Loucy (cell line): ENCODE results near the gene TMEM114.

ENCODE experiments used
- H2AFZ ChIP-seq: fragments of 200-600 bp; sonication (generic); 2 replicates; pipeline ENCODE4 v1.6.0; 2016; ENCODE audit warnings: antibody characterized with exemption, mild to moderate bottlenecking, low read length, moderate library complexity
- H3F3A ChIP-seq: fragments of 200-600 bp; 2 replicates; pipeline ENCODE4 v1.6.0; 2016; ENCODE audit warnings: antibody characterized with exemption, low read depth, mild to moderate bottlenecking
- H3K27me3 ChIP-seq: fragments of 200-600 bp; sonication (generic); 2 replicates; pipeline ENCODE4 v1.6.1; 2014; ENCODE audit warnings: low read length, mild to moderate bottlenecking; ENCODE audit not compliant: insufficient read depth, poor library complexity, severe bottlenecking
- H3K36me3 ChIP-seq: fragments of 200-600 bp; sonication (generic); 2 replicates; pipeline ENCODE4 v1.6.1; 2016; ENCODE audit warnings: low read length; ENCODE audit not compliant: insufficient read depth
- H3K4me1 ChIP-seq: fragments of 200-600 bp; sonication (generic); 2 replicates; pipeline ENCODE4 v1.5.1; 2014; ENCODE audit warnings: low read length, mild to moderate bottlenecking; ENCODE audit not compliant: insufficient read depth, poor library complexity, severe bottlenecking
- H3K4me2 ChIP-seq: fragments of 200-600 bp; sonication (generic); 2 replicates; pipeline ENCODE4 v1.6.0; 2014; ENCODE audit warnings: antibody characterized with exemption, low read length, low read depth, mild to moderate bottlenecking; ENCODE audit not compliant: poor library complexity, severe bottlenecking
- H3K4me3 ChIP-seq: fragments of 200-600 bp; sonication (generic); 2 replicates; pipeline ENCODE4 v1.5.1; 2014; ENCODE audit warnings: low read length, mild to moderate bottlenecking, mixed read lengths; ENCODE audit not compliant: poor library complexity, severe bottlenecking
- H3K79me2 ChIP-seq: fragments of 200-600 bp; sonication (generic); 2 replicates; pipeline ENCODE4 v1.6.1; 2014; ENCODE audit warnings: low read length; ENCODE audit not compliant: insufficient read depth
- H3K9ac ChIP-seq: fragments of 200-600 bp; sonication (generic); 2 replicates; pipeline ENCODE4 v1.6.0; 2014; ENCODE audit warnings: mild to moderate bottlenecking, low read depth, low read length, moderate library complexity; ENCODE audit not compliant: poor library complexity, severe bottlenecking
- H3K9me2 ChIP-seq: fragments of 200-600 bp; sonication (generic); replicated peaks from 2 replicates; pipeline ENCODE4 v1.6.1; 2016; ENCODE audit warnings: low read depth, low read length, mixed read lengths
- H3K9me3 ChIP-seq: fragments of 200-600 bp; sonication (generic); 2 replicates; pipeline ENCODE4 v1.6.1; 2014; ENCODE audit warnings: mild to moderate bottlenecking, antibody characterized with exemption, low read length, low read depth; ENCODE audit not compliant: insufficient read depth
- H4K20me1 ChIP-seq: fragments of 200-600 bp; sonication (generic); 2 replicates; pipeline ENCODE4 v1.6.0; 2014; ENCODE audit warnings: antibody characterized with exemption, low read length, mild to moderate bottlenecking; ENCODE audit not compliant: insufficient read depth, poor library complexity, severe bottlenecking
- CTCF ChIP-seq: fragments of 200-600 bp; sonication (generic); conservative IDR thresholded peaks from 2 replicates; pipeline ENCODE4 v1.5.1; 2014; ENCODE audit warnings: mild to moderate bottlenecking, antibody characterized with exemption, low read length
- EZH2phosphoT487 ChIP-seq: fragments of 200-600 bp; IDR thresholded peaks from 2 replicates; pipeline ENCODE4 v1.6.1; 2018; ENCODE audit warnings: antibody characterized with exemption, mild to moderate bottlenecking, moderate library complexity, borderline replicate concordance

The TMEM114 gene

GRCh38 chr16:8569650-8570346 is 20.5 kb downstream of the TMEM114 start:
- no peaks in the 10 kb centered on the region for H3K79me2 ChIP-seq
- H2AFZ ChIP-seq: no peak overlapping the region
- H3K4me2 ChIP-seq: no peak overlapping the region
- no peaks in the 10 kb centered on the region for H3K36me3 ChIP-seq
- H4K20me1 ChIP-seq: no peaks in the 10 kb centered on the region
- H3K9me2 ChIP-seq: no peaks in the 10 kb centered on the region
- no peak for TF ChIP-seq EZH2phosphoT487
- TF ChIP-seq CTCF: no peak
- H3K9me3 ChIP-seq: no peaks in the 10 kb centered on the region
- H3K9ac ChIP-seq: no peak overlapping the region
- H3K4me3 ChIP-seq: no peak overlapping the region
- H3F3A ChIP-seq: no peaks in the 10 kb centered on the region
- H3K4me1 ChIP-seq: no peaks in the 10 kb centered on the region
- H3K27me3 ChIP-seq: no peaks in the 10 kb centered on the region

- H3K79me2 ChIP-seq: no peaks in the 10 kb centered on the region
- H3F3A ChIP-seq: no peaks in the 10 kb centered on the region
- H3K36me3 ChIP-seq: no peaks in the 10 kb centered on the region
- peak overlapping the region; percentile 70; the same call in 1 of the 2 replicates for H2AFZ ChIP-seq
- H3K9me3 ChIP-seq: no peaks in the 10 kb centered on the region
- H3K9me2 ChIP-seq: no peaks in the 10 kb centered on the region
- no peaks in the 10 kb centered on the region for H3K27me3 ChIP-seq
- no peak overlapping the region for H3K4me3 ChIP-seq
- H3K4me2 ChIP-seq: no peak overlapping the region
- TF ChIP-seq EZH2phosphoT487 (no peak), CTCF (no peak)
- H3K9ac ChIP-seq: no peak overlapping the region
- no peaks in the 10 kb centered on the region for H3K4me1 ChIP-seq
- H4K20me1 ChIP-seq: no peaks in the 10 kb centered on the region
Measured at GRCh38 chr16:8568231-8568617, 22.1 kb downstream of the TMEM114 start.

GRCh38 chr16:8567355-8568230 is 22.7 kb downstream of the TMEM114 start:
- no peaks in the 10 kb centered on the region for H3K36me3 ChIP-seq
- no peaks in the 10 kb centered on the region for H3K27me3 ChIP-seq
- H3F3A ChIP-seq: no peaks in the 10 kb centered on the region
- no peaks in the 10 kb centered on the region for H3K79me2 ChIP-seq
- H3K4me3 ChIP-seq: no peak overlapping the region
- H3K4me2 ChIP-seq: no peak overlapping the region
- H3K4me1 ChIP-seq: no peaks in the 10 kb centered on the region
- H3K9ac ChIP-seq: no peak overlapping the region
- peak overlapping the region; percentile 70; the same call in 1 of the 2 replicates for H2AFZ ChIP-seq
- TF ChIP-seq CTCF (peak; percentile 85), EZH2phosphoT487 (no peak)
- H3K9me2 ChIP-seq: no peaks in the 10 kb centered on the region
- H3K9me3 ChIP-seq: no peaks in the 10 kb centered on the region
- H4K20me1 ChIP-seq: no peaks in the 10 kb centered on the region
